ENCODE data around the gene CDC25C.

DNA sequence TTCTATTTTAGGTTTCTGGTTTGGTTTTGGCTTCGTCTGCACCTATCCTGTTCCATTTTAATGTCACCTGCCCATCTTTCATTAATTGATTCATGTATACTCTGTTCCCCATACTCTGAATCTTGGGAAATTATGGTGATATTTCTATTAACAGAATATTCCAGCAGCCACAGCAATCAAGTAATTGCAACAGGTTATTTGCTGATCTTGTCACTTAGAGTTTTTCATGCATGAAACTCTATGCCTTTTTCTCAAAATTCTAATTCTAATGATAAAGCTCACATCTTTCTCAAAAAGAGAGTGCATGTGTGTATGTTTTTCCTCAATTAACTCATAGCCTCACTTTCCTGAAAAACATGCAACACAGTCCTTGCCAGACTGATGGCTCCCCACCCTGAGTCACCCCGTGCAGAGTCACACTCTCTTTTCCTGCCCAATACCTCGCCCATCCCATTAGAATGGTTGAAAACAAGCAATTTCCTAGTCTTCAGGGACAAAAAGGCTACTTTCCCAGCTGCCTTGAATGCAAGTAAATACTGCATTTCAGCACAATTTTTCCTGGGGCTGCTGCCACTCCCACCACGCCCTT is 72.8 kb downstream of the CDC25C start:
- TF ChIP-seq, protein P1, sequence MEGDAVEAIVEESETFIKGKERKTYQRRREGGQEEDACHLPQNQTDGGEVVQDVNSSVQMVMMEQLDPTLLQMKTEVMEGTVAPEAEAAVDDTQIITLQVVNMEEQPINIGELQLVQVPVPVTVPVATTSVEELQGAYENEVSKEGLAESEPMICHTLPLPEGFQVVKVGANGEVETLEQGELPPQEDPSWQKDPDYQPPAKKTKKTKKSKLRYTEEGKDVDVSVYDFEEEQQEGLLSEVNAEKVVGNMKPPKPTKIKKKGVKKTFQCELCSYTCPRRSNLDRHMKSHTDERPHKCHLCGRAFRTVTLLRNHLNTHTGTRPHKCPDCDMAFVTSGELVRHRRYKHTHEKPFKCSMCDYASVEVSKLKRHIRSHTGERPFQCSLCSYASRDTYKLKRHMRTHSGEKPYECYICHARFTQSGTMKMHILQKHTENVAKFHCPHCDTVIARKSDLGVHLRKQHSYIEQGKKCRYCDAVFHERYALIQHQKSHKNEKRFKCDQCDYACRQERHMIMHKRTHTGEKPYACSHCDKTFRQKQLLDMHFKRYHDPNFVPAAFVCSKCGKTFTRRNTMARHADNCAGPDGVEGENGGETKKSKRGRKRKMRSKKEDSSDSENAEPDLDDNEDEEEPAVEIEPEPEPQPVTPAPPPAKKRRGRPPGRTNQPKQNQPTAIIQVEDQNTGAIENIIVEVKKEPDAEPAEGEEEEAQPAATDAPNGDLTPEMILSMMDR (conservative IDR thresholded peaks at IDR 0.05), result no peak
- no peak for TF ChIP-seq ZFX (IDR thresholded peaks at IDR 0.05)
